NCI-H2171 (cell line): Measurements from ENCODE around the gene FOXP4.

Experiments used
- DNase-seq: peaks from one replicate; lab custom pipeline; 2025; lab: John Stamatoyannopoulos, UW

FOXP4 gene, protein sequence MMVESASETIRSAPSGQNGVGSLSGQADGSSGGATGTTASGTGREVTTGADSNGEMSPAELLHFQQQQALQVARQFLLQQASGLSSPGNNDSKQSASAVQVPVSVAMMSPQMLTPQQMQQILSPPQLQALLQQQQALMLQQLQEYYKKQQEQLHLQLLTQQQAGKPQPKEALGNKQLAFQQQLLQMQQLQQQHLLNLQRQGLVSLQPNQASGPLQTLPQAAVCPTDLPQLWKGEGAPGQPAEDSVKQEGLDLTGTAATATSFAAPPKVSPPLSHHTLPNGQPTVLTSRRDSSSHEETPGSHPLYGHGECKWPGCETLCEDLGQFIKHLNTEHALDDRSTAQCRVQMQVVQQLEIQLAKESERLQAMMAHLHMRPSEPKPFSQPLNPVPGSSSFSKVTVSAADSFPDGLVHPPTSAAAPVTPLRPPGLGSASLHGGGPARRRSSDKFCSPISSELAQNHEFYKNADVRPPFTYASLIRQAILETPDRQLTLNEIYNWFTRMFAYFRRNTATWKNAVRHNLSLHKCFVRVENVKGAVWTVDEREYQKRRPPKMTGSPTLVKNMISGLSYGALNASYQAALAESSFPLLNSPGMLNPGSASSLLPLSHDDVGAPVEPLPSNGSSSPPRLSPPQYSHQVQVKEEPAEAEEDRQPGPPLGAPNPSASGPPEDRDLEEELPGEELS

DNA sequence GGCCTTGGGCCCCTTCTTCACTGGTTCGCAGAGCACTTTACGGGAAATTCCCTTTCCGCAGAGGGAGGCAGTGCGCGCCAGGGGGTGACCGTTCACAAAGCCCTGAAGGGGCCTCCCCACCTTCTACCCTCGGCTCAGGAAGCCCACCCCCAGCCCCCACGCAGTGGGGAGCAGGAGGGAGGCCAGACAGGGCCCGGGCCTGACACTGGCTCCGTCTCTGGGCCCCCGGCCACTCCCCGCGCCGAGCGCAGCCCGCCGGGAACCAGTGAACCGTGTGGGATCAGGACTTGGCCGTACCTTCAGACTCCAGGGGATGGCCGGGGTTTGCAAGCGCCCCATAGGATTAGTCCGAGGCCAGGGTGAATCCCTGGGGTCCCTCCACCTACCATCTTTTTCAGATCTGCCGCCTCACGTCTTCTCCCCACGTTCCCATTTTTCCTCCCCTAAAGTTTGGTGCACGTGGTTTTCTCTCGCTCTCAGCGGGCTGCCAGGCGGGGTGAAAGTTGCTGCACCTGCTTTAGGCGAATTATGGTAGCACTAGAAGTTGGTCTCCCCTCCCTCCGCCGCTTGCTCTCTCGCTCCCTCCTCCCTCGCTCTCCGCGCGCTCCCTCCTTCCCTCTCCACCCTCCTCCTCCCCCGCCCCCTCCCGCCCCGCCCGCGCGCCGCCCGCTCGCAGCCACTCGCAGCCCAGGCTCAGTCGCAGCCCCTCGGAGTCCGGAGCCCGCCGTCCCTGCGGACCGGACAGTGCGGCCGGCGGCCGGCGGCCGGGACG lies at the start of gene FOXP4:
Gene FOXP4 (plus strand): TSS at position 679 of the 772 bp plus-strand sequence. CDS start 19,380 bp downstream, outside the sequence.
- DNase-seq: peak; percentile 91

DNA sequence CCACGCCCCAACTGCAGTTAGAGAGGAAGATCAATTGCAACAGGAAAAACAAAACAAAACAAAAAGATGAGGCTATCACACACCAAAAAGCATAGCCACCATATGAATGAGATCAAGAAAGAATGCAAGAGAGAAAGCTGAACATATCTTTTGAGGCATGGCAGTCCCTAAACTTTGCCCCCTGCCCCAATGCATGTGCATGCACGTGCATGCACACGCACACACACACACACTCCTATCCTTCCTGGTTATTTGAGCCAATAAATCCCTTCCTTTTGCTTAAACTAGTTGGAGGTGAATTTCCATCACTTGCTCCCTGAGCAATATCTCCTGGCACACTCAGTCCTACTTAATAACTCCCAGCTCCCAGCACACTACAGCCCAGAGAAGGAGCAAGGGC lies 48.6 kb upstream of the FOXP4 start:
- no peak for DNase-seq

DNA sequence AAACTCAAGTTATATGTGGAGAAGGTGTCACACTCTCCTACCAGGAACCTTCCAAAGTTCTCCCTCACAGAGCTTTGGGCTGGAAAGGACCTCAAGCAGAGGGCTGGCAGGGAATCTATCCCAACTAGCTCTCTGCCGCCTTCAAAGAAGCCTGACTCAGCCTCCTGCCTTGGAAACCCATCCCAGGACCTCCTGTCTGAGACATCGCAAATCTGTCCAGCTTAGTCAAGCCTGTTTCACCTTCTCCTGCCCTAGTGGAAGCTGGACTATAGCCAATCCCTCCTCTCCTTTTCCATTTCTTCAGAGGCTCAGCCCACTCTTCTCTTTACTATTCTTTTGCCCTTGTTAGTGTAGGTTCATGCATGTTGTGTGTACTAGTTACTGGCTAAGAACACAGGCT lies 48.2 kb upstream of the FOXP4 start:
- DNase-seq: no peak

DNA sequence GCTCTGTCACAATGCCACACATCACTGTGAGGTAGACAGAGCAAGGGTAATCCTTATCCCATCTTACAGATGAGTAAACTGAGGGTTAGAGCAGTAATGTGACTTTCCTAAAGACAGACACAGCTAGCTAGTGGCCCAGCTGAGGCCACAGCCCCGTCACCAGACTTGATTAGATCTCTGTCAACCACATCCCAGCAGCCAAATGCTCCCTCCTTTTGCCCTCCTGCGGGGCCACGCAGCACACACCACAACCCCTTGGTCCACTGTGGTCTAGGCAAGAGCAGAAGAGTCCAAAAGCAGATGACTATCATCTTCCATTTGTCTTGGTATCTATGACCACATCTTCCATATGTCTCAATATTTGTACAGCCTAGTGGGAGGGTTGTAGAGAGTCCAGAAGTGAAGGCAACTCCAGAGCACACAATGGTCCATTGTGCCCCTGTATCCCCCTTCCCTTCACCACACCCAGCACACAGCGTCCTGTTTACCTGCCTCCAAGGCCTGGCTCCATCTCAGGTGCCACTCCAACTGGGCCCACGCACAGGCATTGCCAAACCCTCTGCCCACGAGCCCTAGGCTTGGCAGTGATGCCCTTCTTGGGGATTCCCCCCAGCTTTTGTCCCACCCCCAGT lies 47.1 kb upstream of the FOXP4 start:
- DNase-seq: no peak

DNA sequence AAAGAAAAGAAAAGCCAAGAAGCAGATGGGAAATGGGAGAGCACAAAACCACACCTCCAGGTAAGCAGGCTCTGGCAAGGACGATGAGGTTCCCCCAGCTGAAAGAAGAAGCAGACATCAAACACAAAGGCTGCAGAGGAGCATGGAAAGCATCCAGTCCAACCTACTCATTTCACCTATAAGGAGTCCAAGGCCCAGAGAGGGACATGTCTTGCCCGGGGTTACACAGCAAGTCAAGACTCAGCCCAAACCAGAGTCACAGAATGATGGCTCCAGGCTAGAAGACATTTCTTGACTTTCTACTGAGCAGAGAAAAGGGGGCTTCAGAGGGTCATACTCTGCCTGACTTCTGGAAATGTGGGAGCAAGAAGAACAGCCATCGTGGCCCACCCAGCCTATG lies 45.6 kb upstream of the FOXP4 start:
- no peak for DNase-seq

DNA sequence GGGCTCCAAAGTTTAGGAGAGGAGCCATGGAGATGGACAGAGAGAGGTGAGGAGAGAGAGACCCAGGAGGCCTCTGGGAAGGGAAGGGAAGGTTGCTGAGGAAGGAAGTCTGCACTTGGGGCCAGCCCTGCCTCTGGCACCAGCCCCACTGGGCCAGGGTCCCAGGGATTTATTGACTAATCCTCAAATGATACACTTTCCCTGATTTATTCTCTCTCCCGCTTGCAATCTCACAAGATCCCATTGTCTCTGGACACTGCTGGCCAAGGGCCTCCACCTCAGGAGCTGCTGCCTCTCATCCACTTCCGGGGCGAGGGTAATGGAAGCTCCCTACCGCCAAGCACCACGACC lies 43.6 kb upstream of the FOXP4 start:
- no peak for DNase-seq

DNA sequence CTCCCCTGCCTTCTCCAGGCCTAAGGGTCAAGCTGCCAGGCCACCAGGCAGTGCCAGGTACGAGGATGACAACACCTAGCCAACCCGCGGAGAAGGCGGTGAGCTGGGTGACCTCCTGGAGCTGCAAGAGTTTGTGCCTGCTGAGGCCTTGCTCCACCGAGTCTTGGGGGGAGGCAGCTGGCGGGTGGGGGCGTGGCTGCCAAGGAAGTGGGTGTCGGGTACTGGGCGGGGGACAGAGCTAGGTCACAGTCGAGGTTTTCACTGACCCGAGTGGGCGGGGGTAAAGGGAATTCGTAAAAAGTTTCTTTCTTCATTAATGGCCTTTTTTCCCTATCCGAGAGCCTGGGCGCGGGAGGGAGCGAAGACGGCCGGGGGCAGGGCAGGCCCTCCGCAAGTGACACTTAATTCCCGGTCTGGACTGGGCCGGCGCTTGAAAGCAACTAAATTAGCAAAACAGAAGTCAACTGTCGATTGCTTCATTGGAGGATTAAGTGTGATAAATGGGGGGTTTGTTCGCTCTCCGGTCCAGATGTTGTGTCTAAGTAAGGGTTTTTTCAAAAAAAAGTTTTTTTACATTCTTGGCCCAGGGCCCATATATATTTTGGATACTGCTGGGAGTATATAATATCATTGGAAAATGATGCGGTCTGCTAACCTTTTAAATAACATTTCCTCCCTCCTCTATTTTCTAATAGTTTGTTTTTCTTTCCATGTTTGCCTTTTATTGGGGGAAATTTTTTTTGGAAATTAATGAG lies 43.1 kb upstream of the FOXP4 start:
- DNase-seq: no peak

DNA sequence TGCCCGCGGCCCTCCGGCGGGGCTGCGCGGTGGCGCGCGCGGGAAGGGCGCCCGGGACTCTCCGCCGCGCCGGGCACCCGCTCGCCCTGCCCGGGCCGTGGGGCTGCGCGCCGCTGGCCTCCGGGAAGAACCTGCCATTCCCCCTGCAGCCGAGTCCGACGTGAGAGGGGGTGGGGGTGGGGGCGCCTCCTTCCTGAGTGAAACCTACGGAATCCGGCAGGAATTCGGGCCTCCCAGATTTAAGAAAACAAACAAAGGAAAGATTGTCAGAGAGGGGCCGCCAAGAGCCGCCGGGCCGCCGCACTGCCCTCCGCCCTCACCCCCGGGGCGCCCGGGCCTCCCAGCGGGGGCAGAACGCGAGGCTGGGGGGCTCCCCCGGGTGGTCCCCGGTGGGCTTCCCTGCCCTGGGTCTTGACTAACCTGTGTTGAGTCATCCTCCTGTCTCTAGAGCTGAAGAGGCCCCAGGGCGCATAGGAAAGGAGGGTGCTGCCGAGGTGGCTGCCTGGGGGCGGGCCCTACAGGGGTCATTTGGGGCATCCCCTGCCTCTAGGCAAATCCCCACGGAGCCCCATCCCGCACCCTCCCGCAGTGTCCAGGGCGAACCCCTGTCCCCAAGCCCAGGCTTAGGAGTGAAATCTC lies 42.2 kb upstream of the FOXP4 start:
- no peak for DNase-seq

DNA sequence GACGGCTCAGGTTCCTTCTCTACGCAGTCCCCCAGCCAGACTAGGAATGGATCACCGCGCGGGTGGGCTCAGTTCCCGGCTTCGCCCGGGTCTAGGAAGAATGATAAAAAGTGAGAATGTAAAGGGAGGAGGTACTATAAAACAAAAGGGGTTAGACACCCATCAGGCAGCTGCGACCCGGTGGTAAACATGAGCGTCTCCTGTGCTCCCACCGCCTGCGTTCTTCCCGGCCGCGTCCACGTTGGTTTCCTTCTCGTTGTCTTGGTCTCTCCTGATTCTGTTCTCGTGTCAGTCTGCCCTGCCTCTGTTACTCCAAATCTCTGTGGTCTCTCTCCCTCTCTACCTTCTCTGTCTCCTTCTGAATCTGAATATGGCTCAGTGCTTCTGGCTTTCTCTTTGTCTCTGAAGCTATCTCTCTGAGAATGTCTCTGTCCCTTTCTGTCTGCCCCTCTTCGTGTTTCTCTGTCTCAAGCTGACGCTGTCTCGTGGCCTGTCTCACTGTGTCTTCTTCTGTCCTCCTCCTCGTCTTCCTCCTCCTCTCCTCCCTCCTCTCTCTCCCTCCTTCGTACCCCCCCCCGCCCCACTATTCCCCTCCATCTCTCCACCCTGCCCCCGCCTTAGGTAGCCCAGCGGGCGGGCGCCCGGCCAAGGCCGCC lies 41.6 kb upstream of the FOXP4 start:
- DNase-seq: no peak

DNA sequence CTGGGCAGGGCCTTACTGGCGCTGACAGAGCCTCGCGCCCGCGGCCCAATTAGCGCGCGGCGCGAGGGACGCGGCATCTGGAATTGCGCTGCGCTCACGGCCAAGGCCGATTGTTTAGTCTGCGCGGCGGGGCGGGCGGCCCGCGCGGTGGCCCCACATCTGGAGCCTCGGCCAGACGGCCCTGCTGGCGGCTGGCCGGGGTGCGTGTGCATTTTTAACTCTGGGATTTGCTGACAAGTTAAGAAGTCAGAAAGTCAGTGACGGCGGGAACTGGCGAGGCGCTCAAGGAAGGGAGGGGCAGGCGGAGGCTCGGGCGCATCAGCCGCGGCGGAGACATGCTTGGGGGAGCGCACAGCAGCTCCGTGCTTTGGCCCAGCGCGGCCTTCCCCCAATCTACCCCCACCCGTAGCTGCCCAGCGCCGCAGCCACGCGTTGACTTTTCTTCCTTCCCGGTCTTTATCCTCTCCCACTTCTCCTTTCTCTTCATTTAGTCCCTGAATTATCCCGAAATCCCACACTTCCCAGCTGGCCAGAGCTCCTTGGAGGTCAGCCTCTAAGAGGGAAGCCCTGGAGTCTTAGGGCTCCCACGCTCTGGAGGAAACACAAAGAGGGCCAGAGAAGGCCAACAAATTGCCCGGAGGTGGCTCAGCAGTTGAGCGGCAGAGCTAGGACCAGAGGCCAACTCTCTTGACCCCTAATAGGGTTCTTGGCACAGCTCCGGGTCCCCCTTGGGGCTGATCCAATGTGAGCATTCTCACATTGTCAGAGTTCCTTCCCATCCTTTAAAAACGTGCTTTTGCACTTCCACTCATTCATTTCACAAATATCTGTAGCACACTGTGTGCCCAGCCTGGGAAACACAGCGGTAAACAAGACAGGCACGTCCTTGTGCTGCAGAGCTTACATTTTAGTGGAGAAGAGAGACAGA lies 40.8 kb upstream of the FOXP4 start:
- no peak for DNase-seq

DNA sequence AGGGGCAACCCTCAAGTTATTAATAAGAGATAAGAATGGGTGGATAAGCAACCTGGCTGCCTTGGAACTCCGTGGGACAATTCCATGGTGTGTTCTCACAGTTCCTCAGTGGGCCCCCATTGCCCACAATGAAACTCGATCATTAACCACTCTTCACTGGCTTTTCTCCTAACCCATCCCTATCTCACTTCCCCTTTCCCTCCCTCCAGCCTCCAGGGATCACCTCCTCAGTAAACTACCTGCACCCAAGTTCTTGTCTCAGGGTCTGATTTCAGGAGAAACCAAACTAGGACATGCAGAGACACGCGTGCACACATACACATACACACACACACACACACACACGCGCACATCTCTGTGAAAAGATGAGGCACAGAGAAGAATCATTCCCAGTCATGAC lies 37.7 kb upstream of the FOXP4 start:
- no peak for DNase-seq

DNA sequence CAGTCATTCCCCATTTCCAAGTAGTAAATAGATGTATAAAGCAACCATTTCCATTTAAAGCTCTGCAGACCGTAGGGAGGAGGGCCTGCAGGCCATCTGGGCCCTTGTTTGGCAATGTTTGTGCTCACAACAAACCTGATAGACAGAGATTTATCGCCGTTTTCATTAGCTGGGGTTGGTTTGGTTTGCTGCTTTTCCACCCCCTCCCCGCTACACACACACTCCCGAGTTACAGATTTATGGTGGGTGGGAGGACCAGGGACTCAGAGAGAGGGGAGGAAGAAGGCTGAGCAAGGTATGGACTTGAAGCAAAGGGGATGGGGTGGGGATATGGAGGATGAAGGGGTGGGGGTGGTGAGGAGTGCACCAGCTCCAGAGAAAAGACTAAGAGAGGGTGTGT lies 36.6 kb upstream of the FOXP4 start:
- DNase-seq: no peak

DNA sequence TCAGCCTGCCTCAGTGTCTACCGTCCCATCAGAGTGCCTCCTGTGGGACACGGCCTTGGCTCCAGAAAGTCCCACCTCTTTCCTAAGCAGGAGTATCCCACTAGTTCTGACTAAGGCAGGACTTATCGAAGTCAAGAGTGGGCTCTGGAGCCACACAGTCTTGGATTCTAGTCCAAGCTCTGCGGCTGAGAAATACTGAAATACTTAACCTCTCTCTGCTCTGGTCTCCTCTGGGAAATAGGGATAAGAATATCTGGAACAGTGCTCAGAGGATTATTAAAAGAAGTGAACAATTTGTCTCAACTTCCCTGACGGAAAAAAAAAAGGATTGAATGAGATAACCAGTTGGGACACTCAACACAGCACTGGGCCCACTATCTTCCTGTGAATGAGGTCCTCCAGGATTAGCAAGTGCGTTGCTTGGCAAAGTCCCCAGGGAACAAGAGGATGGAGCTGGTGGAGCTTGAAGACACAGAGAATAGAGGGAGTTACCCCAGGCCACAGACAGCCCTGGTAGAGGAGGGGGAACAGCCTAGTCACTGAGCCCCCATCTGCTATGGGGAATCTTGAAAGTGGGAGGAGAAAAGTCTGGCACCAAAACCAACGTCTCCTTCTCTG lies 34.6 kb upstream of the FOXP4 start:
- DNase-seq: no peak

DNA sequence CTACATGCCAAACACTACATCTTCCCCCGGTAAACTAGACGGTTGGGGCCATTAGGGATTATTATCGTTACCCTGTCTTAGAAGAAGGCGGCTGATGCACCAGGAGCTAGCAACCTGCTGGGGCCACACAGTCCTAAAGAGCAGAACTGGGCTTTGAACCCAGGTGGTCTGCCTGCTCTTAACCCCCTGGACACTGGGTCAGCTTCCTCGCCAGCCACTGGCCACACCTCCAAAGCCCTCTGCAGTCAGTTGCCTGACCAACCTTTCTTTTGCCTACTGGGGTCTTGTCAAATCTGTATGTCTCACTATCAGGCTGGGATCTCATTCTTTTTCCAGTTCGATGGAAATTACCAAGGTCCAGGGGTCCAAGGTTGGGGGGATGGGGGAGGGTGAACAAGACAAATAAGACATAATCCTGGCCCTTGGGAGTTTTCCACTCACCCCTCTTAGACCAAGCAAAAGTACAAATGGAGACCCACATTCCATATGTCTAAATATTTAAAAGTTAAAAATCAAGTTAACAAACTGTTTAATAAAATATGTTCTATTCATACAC lies 34.0 kb upstream of the FOXP4 start:
- DNase-seq: no peak

DNA sequence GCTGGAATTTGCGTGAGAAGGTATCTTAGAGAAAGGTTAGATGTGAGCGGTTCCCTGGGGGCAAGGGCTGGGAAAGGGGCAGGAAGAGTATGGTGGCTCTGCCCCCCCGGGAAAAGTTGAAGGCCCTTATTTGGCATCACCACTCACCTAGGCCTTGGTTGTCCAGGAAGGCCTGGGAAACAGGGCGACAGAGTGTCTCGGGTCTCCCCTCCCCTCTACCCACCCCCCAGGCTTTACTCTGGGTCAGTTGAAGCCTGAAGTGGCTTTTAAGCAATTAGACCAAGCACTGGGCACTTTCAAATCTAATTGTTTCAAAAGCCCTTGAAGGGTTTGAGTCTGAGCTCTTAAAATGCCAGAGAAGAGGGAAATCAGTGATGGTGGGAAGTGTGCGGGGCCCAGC lies 30.2 kb upstream of the FOXP4 start:
- DNase-seq: no peak

DNA sequence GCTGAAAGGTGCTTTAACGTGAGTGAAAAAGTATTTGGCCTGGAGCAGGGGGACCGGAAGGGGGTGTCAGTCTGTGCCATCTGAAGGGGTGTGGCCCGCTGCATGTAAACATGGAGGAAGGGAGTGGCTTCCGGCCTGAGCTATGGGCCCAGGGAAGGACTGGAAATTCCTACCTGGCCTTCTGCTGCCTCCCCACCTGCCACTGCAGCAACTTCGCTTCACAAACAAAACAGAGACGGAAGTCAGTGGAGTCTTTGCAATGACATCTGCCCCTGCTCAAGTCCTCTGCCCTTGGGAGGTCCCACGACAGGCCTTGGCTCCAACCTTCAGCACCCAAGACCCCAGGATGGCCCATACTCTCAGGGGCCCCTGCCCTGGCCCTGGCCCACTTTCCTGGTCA lies 28.1 kb upstream of the FOXP4 start:
- DNase-seq: no peak

DNA sequence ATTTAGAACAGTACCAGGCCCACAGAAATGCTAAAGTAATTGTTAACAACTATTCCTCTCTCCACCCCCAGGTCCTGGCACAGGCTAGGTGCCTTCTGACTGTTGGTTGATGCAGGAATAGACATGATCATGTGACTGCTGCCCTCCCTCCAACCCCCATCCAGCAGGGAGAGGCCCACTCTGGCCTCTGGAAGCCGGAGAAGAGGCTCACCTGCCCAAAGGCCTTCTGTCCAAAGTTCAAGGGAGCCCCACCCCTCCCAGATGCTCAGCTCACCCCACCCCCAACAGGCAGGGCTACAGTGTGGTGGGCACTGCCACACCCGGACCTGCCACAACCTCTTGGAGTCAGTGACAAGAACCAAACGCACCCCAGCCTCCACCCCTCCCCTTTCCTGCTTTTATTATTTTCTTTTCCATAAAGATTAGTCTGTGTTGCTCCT lies 26.9 kb upstream of the FOXP4 start:
- DNase-seq: no peak

DNA sequence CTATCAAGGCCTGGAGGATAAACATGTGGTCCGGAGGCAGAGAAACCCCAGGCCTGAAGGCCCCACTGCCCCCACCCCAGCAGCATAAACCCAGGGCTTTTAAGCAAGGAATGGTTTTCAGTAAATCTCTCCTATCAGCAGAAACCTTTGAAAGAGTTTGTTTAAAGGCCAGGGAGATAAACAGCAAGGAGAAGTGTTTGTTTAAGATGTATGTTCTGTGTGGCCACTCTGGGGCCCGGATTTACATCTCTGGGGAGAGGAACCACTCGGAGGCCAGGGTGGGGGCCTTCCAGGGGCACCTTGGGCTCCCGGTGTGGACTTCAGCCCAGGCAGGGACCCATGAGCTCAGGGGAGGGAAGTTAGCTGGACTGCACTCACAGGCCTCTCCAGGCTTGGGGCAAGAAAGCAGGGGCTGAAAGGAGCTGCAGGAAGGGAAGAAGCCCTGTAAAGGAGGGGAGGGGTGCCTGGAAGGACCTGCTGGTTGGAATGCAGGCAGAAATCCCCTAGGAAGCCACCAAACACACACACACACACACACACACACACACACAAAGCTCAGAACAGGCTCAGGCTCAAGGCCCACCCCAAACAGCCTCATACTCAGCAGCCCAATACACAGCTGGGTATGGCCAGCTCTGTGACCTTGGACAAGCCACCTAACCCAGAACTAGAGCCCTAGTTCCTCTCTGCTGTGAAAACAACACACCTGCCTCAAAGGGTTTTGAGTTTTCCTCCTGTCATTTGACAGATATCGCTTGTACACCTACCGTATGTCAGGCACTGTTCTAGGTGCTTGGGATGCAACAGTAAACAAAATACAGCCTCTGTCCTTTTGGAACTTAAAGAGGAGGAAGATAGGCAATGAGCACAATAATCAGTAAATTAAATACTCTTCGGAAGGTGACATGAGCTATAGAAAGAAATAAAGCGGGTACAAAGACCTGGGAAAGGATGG lies 26.2 kb upstream of the FOXP4 start:
- no peak for DNase-seq
